Fibroblast of lung (primary cell): ENCODE data around the gene MCTP2.

Experiments
- CTCF ChIP-seq, 2 donors: IDR thresholded peaks in 1 of 2; conservative IDR thresholded peaks in 1 of 2; 1 replicate in 1 of 2; 2 replicates in 1 of 2; pipeline ENCODE4 v1.5.1; 2011 to 2012; ENCODE audit warnings: low read length in 2 of 2, control low read depth in 1 of 2, inconsistent platforms in 1 of 2, low read depth in 1 of 2, mild to moderate bottlenecking in 1 of 2
- EZH2 ChIP-seq: IDR thresholded peaks from 2 replicates; pipeline ENCODE4 v1.5.1; 2012; ENCODE audit warnings: low read length, control low read depth, mild to moderate bottlenecking; ENCODE audit errors: missing control alignments

- TF ChIP-seq CTCF (conservative IDR thresholded peaks at IDR 0.05 in 1 of 2, IDR thresholded peaks at IDR 0.05 in 1 of 2; ENCODE audit: low read depth in 1 of 2, low read length in 2 of 2) (no peak), EZH2 (no peak)
These were observed 904 bp upstream of the MCTP2 start for GRCh38 chr15:94230431-94230882.
